Measurements from ENCODE around the gene JOSD2. TPM values are rescaled to one million over a fixed set of nuclear protein-coding genes. Genes with fewer than 3 reads are reported as not detected.

JOSD2 gene
- total and polyA plus RNA-seq, 8 donors: 16.0 to 52.0 (median 22.5) TPM

DNA sequence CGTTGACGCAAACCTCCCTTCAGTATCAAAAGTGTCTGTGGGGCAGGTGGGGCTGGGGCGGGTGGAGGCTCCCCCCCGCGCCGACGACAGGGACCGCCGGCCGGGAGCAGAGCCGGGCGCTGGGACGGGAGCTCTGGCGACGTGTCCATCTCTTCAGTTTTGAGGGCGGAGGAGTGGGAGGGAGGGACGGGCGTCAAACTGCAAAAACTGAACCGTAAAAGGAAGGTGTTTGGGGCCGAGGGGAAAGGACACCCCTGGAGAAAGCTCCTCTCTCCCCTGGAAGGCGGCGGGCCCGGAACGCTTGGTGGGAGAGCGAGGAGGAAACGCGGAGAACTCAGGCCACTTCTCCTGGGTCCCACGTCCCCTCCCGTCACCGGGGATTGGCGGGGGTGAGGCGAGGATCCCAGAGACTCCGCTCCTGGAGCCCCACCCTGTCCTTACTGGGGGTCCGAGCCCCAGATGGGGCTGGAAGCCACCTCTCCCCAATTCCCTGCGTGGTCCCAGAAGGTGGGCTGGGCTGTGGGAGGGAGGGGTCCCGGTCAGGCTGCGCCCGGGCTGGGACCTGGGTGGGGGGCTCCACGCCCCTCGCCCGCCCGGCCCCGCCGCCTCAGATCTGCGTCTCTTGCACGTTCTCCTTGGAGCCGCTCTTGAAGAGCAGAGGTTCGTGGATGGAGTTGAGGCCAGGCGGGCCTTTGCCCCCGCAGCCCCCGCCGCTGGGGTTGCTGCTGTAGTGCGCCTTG lies 6.1 kb upstream of the JOSD2 start:
- peak in 1 of 4 donors; percentile 67 for DNase-seq
- Histone ChIP-seq H3K36me3 (no peaks in the 10 kb centered on the region), H3K4me1 (no peaks in the 10 kb centered on the region), H3K9me3 (no peaks in the 10 kb centered on the region), H3K27me3 (peaks cover 0 to 54% of the 10 kb centered on the region in 2 donors), H3K4me3 (no peak overlapping the region), H3K27ac (no peak overlapping the region)
- no peak for ATAC-seq
- intact Hi-C loops (cut with DNase I): no loop called here
- TF ChIP-seq, protein P1, sequence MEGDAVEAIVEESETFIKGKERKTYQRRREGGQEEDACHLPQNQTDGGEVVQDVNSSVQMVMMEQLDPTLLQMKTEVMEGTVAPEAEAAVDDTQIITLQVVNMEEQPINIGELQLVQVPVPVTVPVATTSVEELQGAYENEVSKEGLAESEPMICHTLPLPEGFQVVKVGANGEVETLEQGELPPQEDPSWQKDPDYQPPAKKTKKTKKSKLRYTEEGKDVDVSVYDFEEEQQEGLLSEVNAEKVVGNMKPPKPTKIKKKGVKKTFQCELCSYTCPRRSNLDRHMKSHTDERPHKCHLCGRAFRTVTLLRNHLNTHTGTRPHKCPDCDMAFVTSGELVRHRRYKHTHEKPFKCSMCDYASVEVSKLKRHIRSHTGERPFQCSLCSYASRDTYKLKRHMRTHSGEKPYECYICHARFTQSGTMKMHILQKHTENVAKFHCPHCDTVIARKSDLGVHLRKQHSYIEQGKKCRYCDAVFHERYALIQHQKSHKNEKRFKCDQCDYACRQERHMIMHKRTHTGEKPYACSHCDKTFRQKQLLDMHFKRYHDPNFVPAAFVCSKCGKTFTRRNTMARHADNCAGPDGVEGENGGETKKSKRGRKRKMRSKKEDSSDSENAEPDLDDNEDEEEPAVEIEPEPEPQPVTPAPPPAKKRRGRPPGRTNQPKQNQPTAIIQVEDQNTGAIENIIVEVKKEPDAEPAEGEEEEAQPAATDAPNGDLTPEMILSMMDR (IDR thresholded peaks at IDR 0.05): no peak

DNA sequence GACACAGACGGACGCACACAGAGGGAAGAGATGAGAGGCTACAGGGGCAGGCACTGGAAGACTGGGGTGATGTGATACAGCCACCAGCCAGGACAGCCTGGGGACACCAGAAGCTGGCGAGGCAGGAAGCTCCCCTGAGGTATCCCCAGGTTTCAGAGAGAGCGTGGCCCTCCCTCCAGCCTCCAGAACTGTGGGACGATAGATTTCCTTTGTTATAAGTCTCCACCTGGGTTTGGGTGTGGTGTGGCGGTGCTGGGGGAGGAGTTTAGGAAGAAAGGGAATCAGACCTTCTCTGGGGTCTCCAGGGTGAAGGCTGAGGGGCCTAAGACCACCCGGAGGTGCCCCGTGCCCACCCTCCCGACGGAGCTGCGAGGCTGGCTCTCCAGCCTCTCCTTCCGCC lies 5.5 kb upstream of the JOSD2 start:
- no peaks in the 10 kb centered on the region for H3K4me1 ChIP-seq
- no peak overlapping the region for H3K27ac ChIP-seq
- H3K9me3 ChIP-seq: no peaks in the 10 kb centered on the region
- H3K4me3 ChIP-seq: no peak overlapping the region
- TF ChIP-seq, protein P1 (IDR thresholded peaks at IDR 0.05): no peak
- ATAC-seq: no peak
- peak in 2 of 4 donors; percentile 16 to 39 for DNase-seq
- H3K36me3 ChIP-seq: no peaks in the 10 kb centered on the region
- H3K27me3 ChIP-seq: peaks cover 0 to 54% of the 10 kb centered on the region in 2 donors
- intact Hi-C loops (cut with DNase I): no loop called here

DNA sequence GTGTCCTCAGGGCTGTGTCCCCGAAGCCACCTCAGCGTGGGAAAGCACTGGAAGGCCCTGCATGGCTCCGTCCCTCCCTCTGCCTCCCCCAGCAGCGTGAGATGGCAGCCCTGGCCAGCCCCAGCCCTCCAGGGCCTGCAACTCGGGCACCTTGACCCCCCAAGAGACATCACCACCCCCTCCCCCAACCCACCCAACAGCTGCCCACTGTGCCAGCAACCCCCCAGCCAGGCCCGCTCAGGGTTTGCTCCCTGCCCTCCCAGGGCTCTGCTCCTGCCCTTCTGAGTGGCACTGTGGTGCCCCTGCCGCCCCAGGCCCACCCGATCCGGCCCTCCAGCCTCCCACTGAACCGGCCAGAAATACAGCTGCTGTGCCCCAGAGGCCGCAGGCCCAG lies 4.2 kb upstream of the JOSD2 start:
- Histone ChIP-seq H3K9me3 (no peaks in the 10 kb centered on the region), H3K27me3 (peaks cover 0 to 54% of the 10 kb centered on the region in 2 donors), H3K27ac (no peak overlapping the region), H3K4me3 (no peak overlapping the region), H3K36me3 (no peaks in the 10 kb centered on the region), H3K4me1 (peaks cover 5 to 6% of the 10 kb centered on the region in 2 donors)
- DNase-seq (peak in 2 of 4 donors; percentile 27 to 66), ATAC-seq (no peak)
- intact Hi-C loops (cut with DNase I): no loop called here
- TF ChIP-seq, protein P1 (IDR thresholded peaks at IDR 0.05): no peak

DNA sequence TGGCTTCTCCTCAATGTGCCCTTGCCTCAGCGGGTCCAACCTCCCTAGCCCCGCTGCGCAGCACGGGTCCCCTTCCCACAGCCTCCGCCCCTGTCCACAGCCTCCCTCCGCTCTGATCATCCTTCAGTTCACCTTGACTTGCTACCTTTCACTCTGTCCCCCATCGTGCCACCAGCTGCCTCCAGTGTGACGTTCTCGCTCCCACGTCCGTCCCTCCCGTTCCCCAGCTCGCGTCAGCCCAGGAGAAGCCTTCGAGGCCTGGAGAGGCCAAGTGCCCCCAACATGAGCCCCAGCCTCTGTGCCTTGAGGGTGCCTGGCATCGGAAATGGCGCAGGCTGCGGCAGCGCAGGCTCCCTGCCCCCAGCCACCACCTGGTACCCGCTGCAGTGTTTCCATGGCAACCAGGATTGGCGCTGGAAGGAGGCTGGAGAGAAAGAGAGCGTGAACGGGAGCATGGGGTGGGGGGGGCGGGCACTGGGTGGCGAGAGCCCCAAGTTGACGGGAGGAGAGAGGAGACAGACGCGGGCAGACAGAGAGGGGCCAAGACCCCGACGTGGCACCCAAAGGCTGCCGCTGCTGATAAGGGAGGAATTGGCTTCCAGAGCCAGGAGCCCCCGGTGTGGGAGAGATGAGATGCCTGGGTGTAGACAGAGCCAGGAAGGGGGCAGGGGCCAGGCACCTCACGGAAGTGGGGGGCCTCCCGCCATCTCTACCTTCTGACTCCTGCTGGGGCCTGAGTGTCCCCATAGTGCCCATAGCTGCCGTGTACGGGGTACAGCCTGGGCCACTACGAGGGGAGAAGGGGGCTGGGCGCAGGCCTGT lies 3.6 kb upstream of the JOSD2 start:
- no peak overlapping the region for H3K4me3 ChIP-seq
- H3K36me3 ChIP-seq: no peaks in the 10 kb centered on the region
- H3K27ac ChIP-seq: no peak overlapping the region
- intact Hi-C loops (cut with DNase I): no loop called here
- ATAC-seq (no peak), DNase-seq (peak in 2 of 4 donors; percentile 30 to 68)
- no peaks in the 10 kb centered on the region for H3K9me3 ChIP-seq
- H3K4me1 ChIP-seq: peaks cover 7 to 9% of the 10 kb centered on the region in 2 donors
- H3K27me3 ChIP-seq: peaks cover 0 to 52% of the 10 kb centered on the region in 2 donors
- TF ChIP-seq, protein P1 (IDR thresholded peaks at IDR 0.05): no peak

DNA sequence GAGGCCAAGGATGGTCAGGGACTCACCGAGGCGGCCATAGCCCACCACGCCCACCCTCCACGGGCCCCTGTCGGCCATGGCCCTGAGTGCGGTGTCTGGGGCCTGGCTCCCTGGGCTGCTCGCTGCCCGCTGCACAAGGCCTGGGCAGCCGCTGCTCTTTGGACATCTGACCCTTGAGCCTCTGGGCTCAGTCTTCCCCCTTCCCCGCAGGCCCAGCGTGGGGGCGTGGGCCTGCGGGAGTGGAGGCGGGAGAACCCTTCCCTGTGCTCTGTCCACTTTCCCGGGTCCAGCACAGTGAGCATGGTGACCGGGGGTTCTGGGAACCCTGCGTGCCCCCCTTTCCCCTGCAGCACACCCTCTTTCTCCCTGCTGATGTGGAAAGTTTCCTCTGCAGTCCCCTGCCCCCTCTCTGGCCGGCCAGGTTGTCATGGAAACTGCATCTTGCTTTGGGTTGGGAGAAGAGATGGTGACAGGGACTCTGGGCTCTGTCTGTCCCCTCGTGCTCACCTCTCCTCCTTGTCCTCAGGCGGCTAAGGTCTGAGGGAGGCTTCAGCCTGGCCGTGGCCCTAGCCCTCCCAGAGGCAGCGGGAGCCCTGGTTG lies 2.9 kb upstream of the JOSD2 start, which contains the start of gene ASPDH:
Gene ASPDH (minus strand): TSS at position 168 of the 600 bp plus-strand sequence. CDS start 90 bp downstream, at position 78.
- TF ChIP-seq, protein P1 (IDR thresholded peaks at IDR 0.05): no peak
- H3K27ac ChIP-seq: no peak within 1 kb of the TSS
- H3K36me3 ChIP-seq: no peaks in the 10 kb centered on the region
- intact Hi-C loops (cut with DNase I): no loop called here
- H3K27me3 ChIP-seq: peaks cover 0 to 46% of the 10 kb centered on the region in 2 donors
- H3K9me3 ChIP-seq: no peaks in the 10 kb centered on the region
- no peak for ATAC-seq
- H3K4me1 ChIP-seq: peaks cover 7 to 9% of the 10 kb centered on the region in 2 donors
- H3K4me3 ChIP-seq: no peak within 1 kb of the TSS
- peak in 1 of 4 donors; percentile 73 for DNase-seq

Measured in left lung (tissue), 10 donors.